ENCODE results near the gene C1QTNF8.

C1QTNF8 gene

DNA sequence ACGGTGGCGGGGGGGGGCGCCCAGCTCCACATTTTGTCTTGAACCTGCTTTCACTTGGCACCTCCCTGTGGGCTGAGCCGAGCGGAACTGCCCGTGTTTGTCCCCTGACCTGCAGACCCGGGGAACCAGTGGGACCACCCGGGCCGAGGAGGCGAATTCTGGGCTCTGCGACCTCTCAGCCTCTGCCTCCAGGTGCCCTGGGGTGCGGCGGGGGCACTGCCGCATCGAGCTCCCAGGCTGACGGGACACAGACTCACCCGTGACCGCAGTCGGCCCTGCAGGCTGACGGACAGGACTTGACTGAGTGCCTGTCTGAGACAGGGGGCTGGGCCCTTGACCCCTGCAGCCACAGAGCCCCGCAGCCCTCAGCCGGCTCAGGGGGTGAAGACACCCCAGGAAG lies 11.1 kb upstream of the C1QTNF8 start:
- H3K4me1 ChIP-seq (ENCODE audit: insufficient read depth, low read length): no peaks in the 10 kb centered on the region
- H3K9me3 ChIP-seq (ENCODE audit: insufficient read depth, low read depth, low read length): no peaks in the 10 kb centered on the region
- no peak overlapping the region for H3K9ac ChIP-seq (ENCODE audit: low read depth, low read length)
- no peak overlapping the region for H3K4me3 ChIP-seq (ENCODE audit: low read length)
- H3K27ac ChIP-seq (ENCODE audit: low read depth, low read length): no peak overlapping the region
- H3K27me3 ChIP-seq (ENCODE audit: insufficient read depth, low read length): peaks cover 8% of the 10 kb centered on the region; the same call in 1 of the 2 replicates
- no peaks in the 10 kb centered on the region for H3K36me3 ChIP-seq (ENCODE audit: insufficient read depth, low read length)
- 88% methylated on average over 22 of the region's 22 CpGs for WGBS

DNA sequence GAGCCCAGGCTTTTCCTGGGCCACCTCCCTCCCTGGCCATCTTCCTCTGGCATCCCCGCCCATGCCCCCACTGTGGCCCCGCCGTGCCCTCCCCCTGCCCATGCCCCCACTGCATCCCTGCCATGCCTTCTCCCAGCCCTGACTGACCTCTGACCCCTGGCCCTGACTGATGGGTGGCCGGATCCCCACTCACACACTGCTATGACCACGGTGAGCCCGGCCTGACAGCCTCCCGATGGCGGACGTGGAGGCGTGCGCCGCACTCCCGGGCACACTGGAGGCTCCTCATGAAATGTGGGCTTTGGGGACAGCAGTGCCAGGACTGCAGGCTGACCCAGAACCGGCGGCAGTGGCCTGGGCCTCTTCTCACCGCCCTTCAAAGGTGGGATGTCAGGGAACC lies 10.6 kb upstream of the C1QTNF8 start:
- no peak overlapping the region for H3K9ac ChIP-seq (ENCODE audit: low read depth, low read length)
- H3K4me3 ChIP-seq (ENCODE audit: low read length): no peak overlapping the region
- H3K36me3 ChIP-seq (ENCODE audit: insufficient read depth, low read length): no peaks in the 10 kb centered on the region
- H3K27me3 ChIP-seq (ENCODE audit: insufficient read depth, low read length): peaks cover 8% of the 10 kb centered on the region; the same call in 1 of the 2 replicates
- WGBS: 87% methylated on average over 16 of the region's 16 CpGs
- H3K9me3 ChIP-seq (ENCODE audit: insufficient read depth, low read depth, low read length): no peaks in the 10 kb centered on the region
- no peaks in the 10 kb centered on the region for H3K4me1 ChIP-seq (ENCODE audit: insufficient read depth, low read length)
- H3K27ac ChIP-seq (ENCODE audit: low read depth, low read length): no peak overlapping the region

DNA sequence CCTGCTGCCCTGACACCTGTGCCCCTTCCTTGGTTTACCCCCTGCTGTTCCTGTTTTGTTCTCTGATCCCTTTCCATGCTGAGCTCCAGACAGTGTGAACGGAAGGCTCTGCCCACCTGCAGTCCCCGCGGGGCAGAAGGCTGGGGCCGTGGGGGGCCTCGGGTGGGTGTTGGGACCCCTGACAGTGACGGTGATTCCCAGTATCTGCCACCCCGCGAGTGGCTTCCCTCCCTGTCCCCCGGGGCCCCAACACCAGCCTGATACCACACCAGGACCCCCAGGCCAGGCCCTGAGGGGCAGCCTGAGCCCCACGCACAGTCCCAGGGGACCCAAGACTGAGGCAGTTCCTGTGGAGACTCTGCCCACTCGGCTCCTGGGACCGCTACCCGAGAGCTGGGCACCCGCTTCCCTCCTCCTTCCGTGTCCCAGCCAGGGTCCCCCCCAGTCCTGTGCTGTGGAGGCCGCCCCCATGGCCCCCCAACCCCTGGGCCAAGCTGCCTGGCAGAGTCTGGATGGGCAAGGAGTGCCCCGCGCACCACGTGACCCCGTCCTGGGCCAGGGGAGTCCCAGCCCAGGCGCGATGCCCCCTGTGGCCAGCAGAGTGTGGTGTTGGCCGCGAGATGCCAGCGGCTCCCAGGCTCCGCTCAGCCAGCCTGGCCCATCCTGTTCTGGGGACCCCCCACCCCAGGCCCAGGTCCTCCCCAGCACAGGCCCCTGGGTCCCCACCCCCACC lies 10.0 kb upstream of the C1QTNF8 start:
- Histone ChIP-seq H3K4me1 (ENCODE audit: insufficient read depth, low read length) (no peaks in the 10 kb centered on the region), H3K27ac (ENCODE audit: low read depth, low read length) (no peak overlapping the region), H3K36me3 (ENCODE audit: insufficient read depth, low read length) (no peaks in the 10 kb centered on the region), H3K9ac (ENCODE audit: low read depth, low read length) (no peak overlapping the region), H3K27me3 (ENCODE audit: insufficient read depth, low read length) (peaks cover 8% of the 10 kb centered on the region; the same call in 1 of the 2 replicates), H3K9me3 (ENCODE audit: insufficient read depth, low read depth, low read length) (no peaks in the 10 kb centered on the region), H3K4me3 (ENCODE audit: low read length) (no peak overlapping the region)
- WGBS: 45% methylated on average over 26 of the region's 26 CpGs

DNA sequence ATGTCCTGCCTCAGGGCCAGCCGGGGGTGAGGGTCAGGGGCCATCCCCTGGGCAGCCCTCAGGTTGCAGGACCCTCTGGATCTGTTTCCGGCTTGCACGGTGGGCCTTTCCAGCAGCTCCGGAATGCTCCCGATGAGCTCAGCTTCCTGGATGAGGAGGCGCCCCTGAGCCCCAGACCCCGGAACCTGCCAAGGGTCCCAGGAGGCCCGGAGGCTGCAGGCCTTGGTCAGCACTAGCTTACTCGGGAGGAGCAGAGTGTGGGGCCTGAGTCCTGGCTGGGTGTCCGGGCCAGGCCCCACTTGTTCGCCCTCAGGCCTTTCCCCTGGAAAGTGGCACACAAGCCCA lies 7.6 kb upstream of the C1QTNF8 start:
- Histone ChIP-seq H3K27me3 (ENCODE audit: insufficient read depth, low read length) (no peaks in the 10 kb centered on the region; the same call in 1 of the 2 replicates), H3K4me3 (ENCODE audit: low read length) (peak overlapping the region; percentile 65), H3K4me1 (ENCODE audit: insufficient read depth, low read length) (no peaks in the 10 kb centered on the region), H3K27ac (ENCODE audit: low read depth, low read length) (no peak overlapping the region), H3K36me3 (ENCODE audit: insufficient read depth, low read length) (no peaks in the 10 kb centered on the region), H3K9me3 (ENCODE audit: insufficient read depth, low read depth, low read length) (no peaks in the 10 kb centered on the region), H3K9ac (ENCODE audit: low read depth, low read length) (peak overlapping the region; percentile 58)
- WGBS: 64% methylated on average over 11 of the region's 11 CpGs

DNA sequence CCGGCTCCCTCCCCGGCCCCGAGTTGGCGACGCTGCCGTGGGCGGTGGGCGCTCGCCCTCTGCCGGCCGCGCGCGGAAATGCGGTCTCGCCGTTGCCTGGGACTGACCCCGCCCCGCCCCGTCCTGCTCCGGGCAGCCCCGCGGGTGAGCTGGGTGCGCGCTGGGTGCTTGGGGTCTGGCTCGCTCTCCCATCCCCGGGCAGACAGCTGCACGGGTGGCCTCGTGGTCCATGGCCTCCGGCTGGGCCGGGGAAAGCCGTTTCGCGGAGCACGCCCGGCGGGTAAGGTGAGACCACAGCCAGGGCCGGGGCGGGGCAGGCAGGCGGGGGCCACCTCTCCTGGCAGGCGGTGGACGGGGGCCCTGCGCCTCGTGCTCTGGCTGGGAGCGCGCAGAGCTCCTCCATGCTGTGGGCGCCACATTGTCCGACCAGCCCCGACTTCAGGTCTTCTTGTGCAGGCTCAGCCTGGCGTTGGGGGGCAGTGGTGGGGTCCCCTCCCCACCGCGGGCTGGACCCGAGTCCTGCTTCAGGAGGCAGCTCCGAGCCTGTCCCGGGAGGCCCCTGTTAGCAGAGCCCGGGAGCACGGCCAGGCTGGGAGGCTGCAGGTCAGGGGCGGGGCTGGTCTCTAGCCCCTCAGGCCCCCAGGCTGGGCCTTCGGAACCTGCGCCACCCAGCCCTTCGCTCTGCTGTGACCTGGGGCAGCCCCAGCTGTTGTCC lies 7.0 kb upstream of the C1QTNF8 start:
- H3K27me3 ChIP-seq (ENCODE audit: insufficient read depth, low read length): no peaks in the 10 kb centered on the region; the same call in 1 of the 2 replicates
- no peak overlapping the region for H3K27ac ChIP-seq (ENCODE audit: low read depth, low read length)
- H3K4me3 ChIP-seq (ENCODE audit: low read length): peak overlapping the region; percentile 65
- no peaks in the 10 kb centered on the region for H3K36me3 ChIP-seq (ENCODE audit: insufficient read depth, low read length)
- peak overlapping the region; percentile 58 for H3K9ac ChIP-seq (ENCODE audit: low read depth, low read length)
- no peaks in the 10 kb centered on the region for H3K4me1 ChIP-seq (ENCODE audit: insufficient read depth, low read length)
- WGBS: 5% methylated on average over 60 of the region's 61 CpGs
- no peaks in the 10 kb centered on the region for H3K9me3 ChIP-seq (ENCODE audit: insufficient read depth, low read depth, low read length)

DNA sequence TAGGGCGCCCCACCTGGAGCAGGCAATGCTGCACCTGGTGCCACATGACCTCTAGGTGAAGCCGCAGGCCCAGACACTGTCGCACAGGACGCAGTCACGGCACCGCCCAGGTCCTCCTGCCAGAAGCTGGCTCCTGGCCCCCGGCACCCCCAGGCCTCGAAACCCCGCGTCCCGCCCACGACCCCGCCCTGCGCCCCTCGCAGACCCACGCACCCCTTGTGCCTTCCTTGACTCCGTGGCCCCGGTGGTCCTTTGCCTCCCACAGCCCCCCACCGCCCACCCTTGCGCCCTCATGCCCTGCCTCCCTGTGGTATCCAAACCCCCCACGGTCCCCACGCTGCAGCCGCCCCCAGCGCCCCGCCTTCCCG lies 6.3 kb upstream of the C1QTNF8 start:
- 89% methylated on average over 20 of the region's 26 CpGs for WGBS
- Histone ChIP-seq H3K9ac (ENCODE audit: low read depth, low read length) (no peak overlapping the region), H3K4me1 (ENCODE audit: insufficient read depth, low read length) (no peaks in the 10 kb centered on the region), H3K36me3 (ENCODE audit: insufficient read depth, low read length) (no peaks in the 10 kb centered on the region), H3K27me3 (ENCODE audit: insufficient read depth, low read length) (no peaks in the 10 kb centered on the region; the same call in 1 of the 2 replicates), H3K27ac (ENCODE audit: low read depth, low read length) (no peak overlapping the region), H3K4me3 (ENCODE audit: low read length) (no peak overlapping the region), H3K9me3 (ENCODE audit: insufficient read depth, low read depth, low read length) (no peaks in the 10 kb centered on the region)

DNA sequence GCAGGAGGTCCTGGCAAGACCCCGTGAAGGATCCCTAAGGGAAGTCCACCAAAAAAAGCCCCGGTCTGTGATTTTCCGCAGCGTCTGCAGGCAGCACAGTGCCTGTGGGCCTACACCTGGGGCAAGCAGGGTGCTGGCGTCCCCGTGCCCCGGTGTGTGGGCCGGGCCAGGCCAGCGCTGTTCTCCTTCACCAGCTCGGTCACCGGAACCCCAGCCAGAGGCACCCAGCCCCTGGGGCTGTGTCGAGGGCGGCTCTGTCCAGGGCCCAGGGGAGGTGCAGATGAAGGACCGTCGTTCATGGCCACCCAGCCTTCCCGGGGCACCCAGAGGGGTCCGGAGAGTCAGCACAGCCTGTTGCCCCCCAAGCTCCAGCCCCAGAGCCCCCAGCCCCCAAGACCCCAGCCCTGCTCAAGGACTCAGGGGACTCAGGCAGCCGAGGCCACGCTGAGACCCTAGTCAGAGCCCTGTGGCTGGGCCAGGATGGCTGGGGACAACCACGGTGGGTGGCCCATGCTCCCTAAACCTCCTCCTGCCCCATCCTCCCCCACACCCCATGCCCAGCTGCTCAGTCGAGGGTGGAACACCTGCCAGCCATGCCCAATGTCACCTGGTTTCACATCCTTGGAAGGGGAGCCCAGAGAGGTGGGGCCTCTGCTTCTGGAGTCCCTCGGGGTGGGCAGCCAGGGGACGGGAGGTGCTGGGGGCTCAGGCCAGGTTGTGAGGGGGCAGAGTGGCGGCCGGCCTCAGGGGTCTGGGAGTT lies 5.7 kb upstream of the C1QTNF8 start:
- Histone ChIP-seq H3K9ac (ENCODE audit: low read depth, low read length) (no peak overlapping the region), H3K27ac (ENCODE audit: low read depth, low read length) (no peak overlapping the region), H3K9me3 (ENCODE audit: insufficient read depth, low read depth, low read length) (no peaks in the 10 kb centered on the region), H3K27me3 (ENCODE audit: insufficient read depth, low read length) (no peaks in the 10 kb centered on the region; the same call in 1 of the 2 replicates), H3K4me3 (ENCODE audit: low read length) (no peak overlapping the region), H3K36me3 (ENCODE audit: insufficient read depth, low read length) (no peaks in the 10 kb centered on the region), H3K4me1 (ENCODE audit: insufficient read depth, low read length) (no peaks in the 10 kb centered on the region)
- 86% methylated on average over 25 of the region's 25 CpGs for WGBS

DNA sequence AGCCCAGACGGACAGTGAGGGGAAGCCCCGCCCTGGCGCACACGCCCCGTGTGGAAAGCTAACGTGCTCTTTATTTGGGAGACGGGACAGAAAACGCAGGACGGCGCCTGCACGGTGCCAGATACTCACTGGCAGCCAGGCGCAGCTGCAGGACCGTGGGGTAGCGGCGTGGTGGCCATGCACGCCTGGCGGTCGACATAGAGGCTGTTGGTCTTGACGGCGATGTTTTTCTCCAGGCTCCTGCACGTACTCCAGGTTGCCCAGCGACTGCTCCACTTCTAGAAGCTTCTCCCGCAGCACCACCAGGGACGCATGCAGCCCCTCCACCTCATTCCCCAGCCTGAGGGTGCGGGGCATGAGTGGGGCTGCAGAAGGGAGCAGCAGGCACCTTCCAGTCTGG lies 5.1 kb upstream of the C1QTNF8 start:
- Histone ChIP-seq H3K9ac (ENCODE audit: low read depth, low read length) (no peak overlapping the region), H3K36me3 (ENCODE audit: insufficient read depth, low read length) (no peaks in the 10 kb centered on the region), H3K4me1 (ENCODE audit: insufficient read depth, low read length) (no peaks in the 10 kb centered on the region), H3K27ac (ENCODE audit: low read depth, low read length) (no peak overlapping the region), H3K9me3 (ENCODE audit: insufficient read depth, low read depth, low read length) (no peaks in the 10 kb centered on the region), H3K4me3 (ENCODE audit: low read length) (no peak overlapping the region), H3K27me3 (ENCODE audit: insufficient read depth, low read length) (no peaks in the 10 kb centered on the region; the same call in 1 of the 2 replicates)
- WGBS: 87% methylated on average over 25 of the region's 25 CpGs

DNA sequence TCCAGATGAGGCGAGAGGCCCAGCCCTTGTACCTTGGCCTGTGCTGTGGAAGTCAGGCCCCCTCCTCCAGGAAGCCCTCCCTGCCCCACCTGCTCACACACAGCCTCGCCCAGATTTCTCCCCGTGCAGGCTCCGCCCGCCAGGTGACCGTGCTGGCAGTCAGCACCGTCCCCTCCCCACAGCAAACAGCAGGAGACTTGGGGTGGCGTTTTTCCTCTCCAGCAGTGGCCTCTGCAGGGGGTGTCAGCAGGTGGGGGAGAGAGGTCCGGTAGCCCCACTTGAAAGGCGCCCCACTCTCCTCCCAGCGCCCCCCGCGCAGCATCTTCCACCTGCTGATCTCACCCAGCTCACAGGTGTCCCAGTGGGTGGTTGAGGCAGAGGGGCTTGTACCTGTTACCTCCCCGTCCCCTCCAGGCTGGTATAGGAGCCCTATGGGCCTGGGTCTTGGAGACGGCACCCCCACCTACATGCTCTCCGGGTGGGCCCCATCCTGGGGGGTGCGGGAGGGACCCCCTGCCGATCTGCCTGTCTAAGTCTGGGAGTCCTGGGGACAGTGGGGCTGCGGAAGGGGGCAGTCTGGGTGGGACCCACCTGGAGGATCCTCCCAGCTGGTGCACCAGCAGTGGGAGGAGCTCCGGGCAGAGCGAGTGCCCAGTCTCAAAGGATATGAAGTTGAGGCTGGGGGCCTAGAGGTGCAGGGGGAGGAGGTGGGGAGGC lies 4.2 kb upstream of the C1QTNF8 start:
- Histone ChIP-seq H3K36me3 (ENCODE audit: insufficient read depth, low read length) (no peaks in the 10 kb centered on the region), H3K27me3 (ENCODE audit: insufficient read depth, low read length) (no peaks in the 10 kb centered on the region; the same call in 1 of the 2 replicates), H3K4me3 (ENCODE audit: low read length) (no peak overlapping the region), H3K4me1 (ENCODE audit: insufficient read depth, low read length) (no peaks in the 10 kb centered on the region), H3K9ac (ENCODE audit: low read depth, low read length) (no peak overlapping the region), H3K9me3 (ENCODE audit: insufficient read depth, low read depth, low read length) (no peaks in the 10 kb centered on the region), H3K27ac (ENCODE audit: low read depth, low read length) (no peak overlapping the region)
- WGBS: 86% methylated on average over 21 of the region's 21 CpGs

DNA sequence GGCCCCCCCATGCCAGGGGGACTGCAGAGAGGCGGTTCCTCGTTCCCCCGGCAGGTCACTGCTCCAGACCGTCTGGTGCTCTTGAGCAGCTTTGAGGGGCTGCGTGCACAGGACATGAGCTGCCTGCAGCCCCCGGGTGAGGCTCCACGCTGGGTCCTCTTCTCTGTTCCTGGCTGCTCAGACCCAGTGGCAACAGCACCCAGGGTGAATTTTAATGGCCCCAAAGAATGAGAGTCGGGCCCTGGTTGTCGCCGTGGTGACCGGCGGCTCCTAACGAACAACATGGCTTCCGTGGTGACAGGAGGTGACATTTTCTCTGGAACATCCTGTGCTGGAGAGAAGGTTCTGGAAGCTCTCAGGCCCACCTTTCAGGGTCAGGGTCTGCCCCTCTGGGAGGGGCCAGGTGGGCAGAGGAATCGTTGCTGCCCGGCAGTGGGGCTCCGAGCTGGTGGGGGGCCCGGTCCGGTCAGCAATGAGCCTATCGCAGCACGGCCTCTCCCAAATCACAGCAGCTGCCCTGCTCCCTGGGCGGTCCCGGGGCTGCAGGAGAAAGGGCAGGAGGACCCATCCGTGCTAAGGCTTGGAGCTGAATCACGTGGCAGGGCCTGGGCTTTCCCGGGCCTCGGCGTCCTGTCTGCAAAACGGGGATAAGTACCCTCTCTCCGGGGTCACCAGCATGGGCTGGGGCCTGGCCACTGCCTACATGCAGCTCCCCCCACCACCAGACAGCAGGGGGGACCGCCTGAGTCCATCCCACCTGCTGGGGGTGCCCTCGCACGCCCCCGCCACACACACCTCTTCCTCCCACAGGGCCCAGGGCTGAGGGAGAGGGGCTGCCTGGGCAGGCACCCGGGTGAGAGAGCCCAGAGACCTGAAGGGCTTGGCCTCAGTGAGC lies 3.4 kb upstream of the C1QTNF8 start:
- no peaks in the 10 kb centered on the region for H3K36me3 ChIP-seq (ENCODE audit: insufficient read depth, low read length)
- H3K27me3 ChIP-seq (ENCODE audit: insufficient read depth, low read length): no peaks in the 10 kb centered on the region
- H3K9me3 ChIP-seq (ENCODE audit: insufficient read depth, low read depth, low read length): no peaks in the 10 kb centered on the region
- H3K9ac ChIP-seq (ENCODE audit: low read depth, low read length): no peak overlapping the region
- WGBS: 80% methylated on average over 35 of the region's 35 CpGs
- no peak overlapping the region for H3K4me3 ChIP-seq (ENCODE audit: low read length)
- H3K27ac ChIP-seq (ENCODE audit: low read depth, low read length): no peak overlapping the region
- no peaks in the 10 kb centered on the region for H3K4me1 ChIP-seq (ENCODE audit: insufficient read depth, low read length)
